Activated T-helper 17 cell treated with anti-CD3 and anti-CD28 coated beads, Interleukin-2, amount 50 U/mL, for 72 hours (primary cell): ENCODE measurements around the gene FEN1. TPM values are rescaled to one million over a fixed set of nuclear protein-coding genes. Genes with fewer than 3 reads are reported as not detected.
A peak's percentile ranks its signal among the peaks of the same experiment; 100 is the strongest.

ENCODE experiments used
- ATAC-seq: fragments of 150-1000 bp; cut with Tn5 transposase; replicated peaks from 2 replicates; pipeline ENCODE4 v1.10.0; 2021; ENCODE audit warnings: mild to moderate bottlenecking, moderate library complexity
- H3K27ac Mint-ChIP-seq: one replicate; pipeline ENCODE4 v1.8.0; 2022; ENCODE audit warnings: mixed read lengths
- H3K27me3 Mint-ChIP-seq: one replicate; pipeline ENCODE4 v1.8.0; 2022; ENCODE audit warnings: mixed read lengths
- H3K36me3 Mint-ChIP-seq: one replicate; pipeline ENCODE4 v1.8.0; 2022; ENCODE audit warnings: low read depth, mild to moderate bottlenecking, mixed read lengths
- H3K4me1 Mint-ChIP-seq: one replicate; pipeline ENCODE4 v1.8.0; 2022; ENCODE audit warnings: mixed read lengths
- H3K4me3 Mint-ChIP-seq: one replicate; pipeline ENCODE4 v1.8.0; 2022; ENCODE audit warnings: mild to moderate bottlenecking, mixed read lengths
- H3K9me3 Mint-ChIP-seq: one replicate; pipeline ENCODE4 v1.8.0; 2022; ENCODE audit warnings: mixed read lengths
- total RNA-seq, 2 donors: library from RNA; stranded (reverse); gene quantifications; one replicate each; pipeline ENCODE4 v1.2.3, GENCODE V29; 2022

Gene FEN1
- total RNA-seq, 2 donors from 2014 or later: 72.6 to 133 TPM

- peaks cover 12% of the 10 kb centered on the region for H3K27me3 Mint-ChIP-seq
- peak overlapping the region; percentile 42 for H3K27ac Mint-ChIP-seq
- H3K36me3 Mint-ChIP-seq: no peaks in the 10 kb centered on the region
- peak overlapping the region; percentile 73 for H3K4me3 Mint-ChIP-seq
- no peak for ATAC-seq
- H3K9me3 Mint-ChIP-seq: no peaks in the 10 kb centered on the region
- peaks cover 11% of the 10 kb centered on the region for H3K4me1 Mint-ChIP-seq
These were observed 39.7 kb upstream of the FEN1 start for GRCh38 chr11:61752925-61753521.

GRCh38 chr11:61753672-61754071 is 39.0 kb upstream of the FEN1 start:
- H3K36me3 Mint-ChIP-seq: no peaks in the 10 kb centered on the region
- peaks cover 12% of the 10 kb centered on the region for H3K27me3 Mint-ChIP-seq
- peak overlapping the region; percentile 42 for H3K27ac Mint-ChIP-seq
- H3K9me3 Mint-ChIP-seq: no peaks in the 10 kb centered on the region
- ATAC-seq: no peak
- H3K4me3 Mint-ChIP-seq: peak overlapping the region; percentile 73
- H3K4me1 Mint-ChIP-seq: peaks cover 11% of the 10 kb centered on the region

- Mint-ChIP-seq H3K9me3 (no peaks in the 10 kb centered on the region), H3K27me3 (peaks cover 7% of the 10 kb centered on the region), H3K4me1 (peaks cover 11% of the 10 kb centered on the region), H3K4me3 (no peak overlapping the region), H3K27ac (peak overlapping the region; percentile 1), H3K36me3 (no peaks in the 10 kb centered on the region)
- ATAC-seq: no peak
These were observed 37.9 kb upstream of the FEN1 start for GRCh38 chr11:61754534-61755482.

- peak overlapping the region; percentile 90 for H3K27ac Mint-ChIP-seq
- peak overlapping the region; percentile 52 for H3K4me3 Mint-ChIP-seq
- H3K36me3 Mint-ChIP-seq: no peaks in the 10 kb centered on the region
- H3K27me3 Mint-ChIP-seq: peaks cover 3% of the 10 kb centered on the region
- peaks cover 11% of the 10 kb centered on the region for H3K4me1 Mint-ChIP-seq
- H3K9me3 Mint-ChIP-seq: no peaks in the 10 kb centered on the region
- ATAC-seq: no peak
These were observed 36.6 kb upstream of the FEN1 start for GRCh38 chr11:61756147-61756451.

- peak; percentile 85 for ATAC-seq
- Mint-ChIP-seq H3K36me3 (no peaks in the 10 kb centered on the region), H3K4me1 (peaks cover 11% of the 10 kb centered on the region), H3K27ac (peak overlapping the region; percentile 90), H3K27me3 (no peaks in the 10 kb centered on the region), H3K4me3 (peak overlapping the region; percentile 52), H3K9me3 (no peaks in the 10 kb centered on the region)
These were observed 36.1 kb upstream of the FEN1 start for GRCh38 chr11:61756452-61757212.

GRCh38 chr11:61757213-61757862 is 35.4 kb upstream of the FEN1 start:
- ATAC-seq: no peak
- H3K27me3 Mint-ChIP-seq: no peaks in the 10 kb centered on the region
- peaks cover 11% of the 10 kb centered on the region for H3K4me1 Mint-ChIP-seq
- H3K27ac Mint-ChIP-seq: peak overlapping the region; percentile 90
- H3K36me3 Mint-ChIP-seq: no peaks in the 10 kb centered on the region
- H3K9me3 Mint-ChIP-seq: no peaks in the 10 kb centered on the region
- H3K4me3 Mint-ChIP-seq: peak overlapping the region; percentile 52

- Mint-ChIP-seq H3K27ac (no peak overlapping the region), H3K36me3 (no peaks in the 10 kb centered on the region), H3K27me3 (no peaks in the 10 kb centered on the region), H3K4me3 (no peak overlapping the region), H3K4me1 (peaks cover 5% of the 10 kb centered on the region), H3K9me3 (no peaks in the 10 kb centered on the region)
- ATAC-seq: no peak
These were observed 31.8 kb upstream of the FEN1 start for GRCh38 chr11:61760946-61761345.

- Mint-ChIP-seq H3K36me3 (no peaks in the 10 kb centered on the region), H3K27me3 (no peaks in the 10 kb centered on the region), H3K27ac (no peak overlapping the region), H3K9me3 (no peaks in the 10 kb centered on the region), H3K4me3 (no peak overlapping the region), H3K4me1 (peaks cover under 1% of the 10 kb centered on the region)
- no peak for ATAC-seq
These were observed 31.1 kb upstream of the FEN1 start for GRCh38 chr11:61761440-61762222.

GRCh38 chr11:61762223-61762615 is 30.5 kb upstream of the FEN1 start:
- no peak overlapping the region for H3K4me3 Mint-ChIP-seq
- no peak overlapping the region for H3K27ac Mint-ChIP-seq
- H3K27me3 Mint-ChIP-seq: no peaks in the 10 kb centered on the region
- no peak for ATAC-seq
- H3K36me3 Mint-ChIP-seq: no peaks in the 10 kb centered on the region
- no peaks in the 10 kb centered on the region for H3K4me1 Mint-ChIP-seq
- H3K9me3 Mint-ChIP-seq: no peaks in the 10 kb centered on the region

GRCh38 chr11:61762798-61763197 is 29.9 kb upstream of the FEN1 start:
- no peaks in the 10 kb centered on the region for H3K36me3 Mint-ChIP-seq

GRCh38 chr11:61763930-61764605 is 28.6 kb upstream of the FEN1 start:
- H3K36me3 Mint-ChIP-seq: no peaks in the 10 kb centered on the region
- no peak overlapping the region for H3K4me3 Mint-ChIP-seq
- no peaks in the 10 kb centered on the region for H3K27me3 Mint-ChIP-seq
- no peaks in the 10 kb centered on the region for H3K4me1 Mint-ChIP-seq
- no peak overlapping the region for H3K27ac Mint-ChIP-seq
- ATAC-seq: no peak
- no peaks in the 10 kb centered on the region for H3K9me3 Mint-ChIP-seq

More at GRCh38 chr11:61762798-61763197, 29.9 kb upstream of the FEN1 start:
- H3K4me3 Mint-ChIP-seq: no peak overlapping the region
- H3K27ac Mint-ChIP-seq: no peak overlapping the region
- H3K9me3 Mint-ChIP-seq: no peaks in the 10 kb centered on the region
- no peaks in the 10 kb centered on the region for H3K4me1 Mint-ChIP-seq
- H3K27me3 Mint-ChIP-seq: no peaks in the 10 kb centered on the region
- ATAC-seq: no peak

GRCh38 chr11:61764606-61765260 is 28.0 kb upstream of the FEN1 start:
- Mint-ChIP-seq H3K36me3 (no peaks in the 10 kb centered on the region), H3K4me1 (no peaks in the 10 kb centered on the region), H3K9me3 (no peaks in the 10 kb centered on the region), H3K27ac (no peak overlapping the region), H3K4me3 (no peak overlapping the region), H3K27me3 (no peaks in the 10 kb centered on the region)
- ATAC-seq: no peak
